ENCODE results near the gene EPB41L4A.
"Not testable (repeated sequence)": the region's sequence is repeated elsewhere in the genome, so short reads cannot be mapped to it uniquely, and the experiment has no call there.

Gene EPB41L4A, protein sequence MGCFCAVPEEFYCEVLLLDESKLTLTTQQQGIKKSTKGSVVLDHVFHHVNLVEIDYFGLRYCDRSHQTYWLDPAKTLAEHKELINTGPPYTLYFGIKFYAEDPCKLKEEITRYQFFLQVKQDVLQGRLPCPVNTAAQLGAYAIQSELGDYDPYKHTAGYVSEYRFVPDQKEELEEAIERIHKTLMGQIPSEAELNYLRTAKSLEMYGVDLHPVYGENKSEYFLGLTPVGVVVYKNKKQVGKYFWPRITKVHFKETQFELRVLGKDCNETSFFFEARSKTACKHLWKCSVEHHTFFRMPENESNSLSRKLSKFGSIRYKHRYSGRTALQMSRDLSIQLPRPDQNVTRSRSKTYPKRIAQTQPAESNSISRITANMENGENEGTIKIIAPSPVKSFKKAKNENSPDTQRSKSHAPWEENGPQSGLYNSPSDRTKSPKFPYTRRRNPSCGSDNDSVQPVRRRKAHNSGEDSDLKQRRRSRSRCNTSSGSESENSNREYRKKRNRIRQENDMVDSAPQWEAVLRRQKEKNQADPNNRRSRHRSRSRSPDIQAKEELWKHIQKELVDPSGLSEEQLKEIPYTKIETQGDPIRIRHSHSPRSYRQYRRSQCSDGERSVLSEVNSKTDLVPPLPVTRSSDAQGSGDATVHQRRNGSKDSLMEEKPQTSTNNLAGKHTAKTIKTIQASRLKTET

DNA sequence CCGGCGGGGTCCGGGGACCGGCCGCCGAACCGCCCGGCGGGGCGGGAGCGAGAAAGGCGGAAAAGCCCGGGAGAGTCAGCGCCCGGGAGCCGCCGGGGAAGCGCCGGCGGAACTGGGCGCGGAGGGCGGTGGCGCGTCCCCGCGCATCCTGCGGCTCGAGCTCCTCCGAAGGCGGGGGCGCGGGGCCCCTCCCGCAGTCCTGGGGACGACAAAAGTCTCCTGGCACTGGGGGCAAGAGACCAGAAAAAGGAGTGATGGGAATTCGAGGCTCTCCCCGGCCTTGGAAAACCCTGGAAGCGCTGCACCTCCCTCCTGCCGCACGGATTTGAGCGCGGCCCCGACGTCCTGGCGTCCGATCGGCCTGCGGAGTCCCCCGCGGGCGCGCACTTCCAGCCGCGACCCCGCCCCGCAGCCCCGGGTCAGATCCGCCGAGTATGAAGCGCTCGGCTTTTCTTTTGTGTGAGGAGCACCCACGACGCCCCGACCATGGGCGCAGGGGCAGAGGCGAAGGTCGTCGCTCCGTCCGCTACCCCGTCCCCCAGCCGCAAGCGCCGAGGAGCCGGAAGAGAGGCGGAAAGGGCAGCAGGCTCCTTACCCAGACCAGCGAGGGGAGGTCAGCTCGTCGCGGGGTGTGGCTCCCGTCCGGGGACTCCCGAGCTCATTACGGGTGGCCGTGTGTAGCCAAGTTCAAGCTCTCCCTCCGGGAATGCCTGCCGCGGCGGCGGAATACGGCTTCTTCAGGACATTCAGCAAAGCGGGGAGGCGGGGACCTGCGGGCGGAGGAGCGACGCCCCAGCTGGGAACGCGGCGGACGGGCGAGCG is at the start of gene EPB41L4A:
EPB41L4A (minus strand) TSS at position 114 of the 822 bp plus-strand sequence. CDS start 238 bp downstream, outside the sequence.
- no peak for DNase-seq

DNA sequence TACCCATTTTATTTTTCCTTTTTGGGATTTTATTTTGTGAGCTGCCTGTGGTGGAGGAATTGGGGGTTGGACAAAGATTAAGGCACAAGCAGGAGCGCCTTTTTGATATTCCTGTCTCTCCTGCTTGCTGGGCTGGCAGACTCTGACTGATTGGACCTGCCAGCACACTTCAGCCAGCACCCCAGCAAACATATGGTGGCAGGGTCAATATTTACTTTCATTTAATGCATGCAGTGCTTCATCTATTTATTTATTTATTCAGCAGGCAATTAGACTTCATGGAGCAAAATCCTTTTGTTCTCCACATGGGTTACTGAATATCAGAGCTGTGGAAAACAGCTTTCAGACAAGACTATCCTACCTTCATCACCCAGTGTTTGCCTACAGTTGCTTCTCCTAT is 48.4 kb upstream of the EPB41L4A start:
- no peak for DNase-seq

DNA sequence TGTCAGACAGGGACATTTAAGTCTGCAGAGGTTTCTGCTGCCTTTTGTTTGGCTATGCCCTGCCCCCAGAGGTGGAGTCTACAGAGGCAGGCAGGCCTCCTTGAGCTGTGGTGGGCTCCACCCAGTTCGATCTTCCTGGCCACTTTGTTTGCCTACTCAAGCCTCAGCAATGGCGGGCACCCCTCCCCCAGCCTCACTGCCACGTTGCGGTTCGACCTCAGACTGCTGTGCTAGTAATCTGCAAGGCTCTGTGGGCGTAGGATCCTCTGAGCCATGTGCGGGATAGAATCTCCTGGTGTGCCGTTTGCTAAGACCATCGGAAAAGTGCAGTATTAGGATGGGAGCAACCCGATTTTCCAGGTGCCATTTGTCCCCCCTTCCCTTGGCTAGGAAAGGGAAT is 47.2 kb upstream of the EPB41L4A start:
- DNase-seq: not testable (repeated sequence)

DNA sequence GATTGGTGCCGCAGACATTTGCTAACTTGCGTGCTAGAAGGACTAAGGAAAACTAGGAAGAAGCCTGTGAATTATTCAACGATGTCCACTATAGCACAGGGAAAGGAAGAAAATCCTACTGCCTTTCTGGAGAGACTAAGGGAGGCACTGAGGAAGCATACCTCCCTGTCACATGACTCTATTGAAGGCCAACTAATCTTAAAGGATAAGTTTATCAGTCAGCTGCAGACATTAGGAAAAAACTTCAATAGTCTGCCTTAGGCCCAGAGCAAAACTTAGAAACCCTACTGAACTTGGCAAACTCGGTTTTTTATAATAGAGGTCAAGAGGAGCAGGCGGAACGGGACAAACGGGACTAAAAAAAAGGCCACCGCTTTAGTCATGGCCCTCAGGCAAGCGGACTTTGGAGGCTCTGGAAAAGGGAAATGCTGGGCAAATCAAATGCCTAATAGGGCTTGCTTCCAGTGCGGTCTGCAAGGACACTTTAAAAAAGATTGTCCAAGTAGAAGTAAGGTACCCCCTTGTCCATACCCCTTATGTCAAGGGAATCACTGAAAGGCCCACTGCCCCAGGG is 28.2 kb upstream of the EPB41L4A start:
- DNase-seq: not testable (repeated sequence)

DNA sequence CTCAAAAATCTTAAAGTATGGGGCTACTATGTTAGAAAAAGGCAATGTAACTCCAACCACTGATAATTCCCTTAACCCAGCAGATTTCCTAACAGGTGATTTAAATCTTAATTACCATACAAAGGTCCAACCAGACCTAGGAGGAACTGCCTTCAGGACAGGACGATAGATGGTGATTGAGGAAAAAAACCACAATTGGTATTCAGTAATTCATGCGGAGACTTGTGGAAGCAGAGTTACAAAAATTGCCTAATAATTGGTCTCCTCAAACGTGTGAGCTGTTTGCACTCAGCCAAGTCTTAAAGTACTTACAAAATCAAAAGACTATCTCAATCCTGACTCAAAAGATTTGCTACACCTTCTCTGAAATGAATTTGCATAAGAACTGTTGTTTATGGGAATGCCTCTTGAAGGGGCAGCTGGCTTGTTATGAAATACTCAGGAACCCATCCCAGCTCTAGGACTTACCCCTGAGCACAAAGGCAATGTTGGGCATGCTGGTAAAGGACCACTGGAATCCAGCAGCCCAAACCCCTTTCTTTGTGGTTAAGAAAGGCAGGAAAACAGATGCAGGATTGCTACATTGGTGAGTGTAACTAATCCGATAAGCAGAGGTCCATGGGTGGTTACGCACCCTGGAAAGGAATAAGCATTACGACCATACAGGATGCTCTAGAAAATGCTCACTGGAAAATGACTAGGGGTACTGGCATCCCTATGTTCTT is 26.7 kb upstream of the EPB41L4A start:
- no peak for DNase-seq

DNA sequence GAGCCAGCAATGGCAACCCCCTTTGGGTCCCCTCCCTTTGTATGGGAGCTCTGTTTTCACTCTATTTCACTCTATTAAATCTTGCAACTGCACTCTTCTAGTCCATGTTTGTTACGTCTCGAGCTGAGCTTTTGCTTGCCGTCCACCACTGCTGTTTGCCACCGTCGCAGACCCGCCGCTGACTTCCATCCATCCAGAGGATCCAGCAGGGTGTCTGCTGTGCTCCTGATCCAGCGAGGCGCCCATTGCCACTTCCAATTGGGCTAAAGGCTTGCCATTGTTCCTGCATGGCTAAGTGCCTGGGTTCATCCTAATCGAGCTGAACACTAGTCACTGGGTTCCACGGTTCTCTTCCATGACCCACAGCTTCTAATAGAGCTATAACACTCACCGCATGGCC is 24.9 kb upstream of the EPB41L4A start:
- not testable (repeated sequence) for DNase-seq

DNA sequence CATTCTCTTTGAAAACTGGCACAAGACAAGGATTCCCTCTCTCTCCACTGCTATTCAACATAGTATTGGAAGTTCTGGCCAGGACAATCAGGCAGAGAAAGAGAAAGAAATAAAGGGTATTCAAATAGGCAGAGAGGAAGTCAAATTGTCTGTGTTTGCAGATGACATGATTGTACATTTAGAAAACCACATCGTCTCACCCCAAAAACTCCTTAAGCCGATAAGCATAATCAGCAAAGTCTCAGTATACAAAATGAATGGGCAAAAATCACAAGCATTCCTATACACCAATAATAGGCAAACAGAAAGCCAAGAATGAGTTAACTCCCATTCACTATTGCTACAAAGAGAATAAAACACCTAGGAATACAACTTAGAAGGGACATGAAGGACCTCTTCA is 21.0 kb upstream of the EPB41L4A start:
- DNase-seq: no peak

DNA sequence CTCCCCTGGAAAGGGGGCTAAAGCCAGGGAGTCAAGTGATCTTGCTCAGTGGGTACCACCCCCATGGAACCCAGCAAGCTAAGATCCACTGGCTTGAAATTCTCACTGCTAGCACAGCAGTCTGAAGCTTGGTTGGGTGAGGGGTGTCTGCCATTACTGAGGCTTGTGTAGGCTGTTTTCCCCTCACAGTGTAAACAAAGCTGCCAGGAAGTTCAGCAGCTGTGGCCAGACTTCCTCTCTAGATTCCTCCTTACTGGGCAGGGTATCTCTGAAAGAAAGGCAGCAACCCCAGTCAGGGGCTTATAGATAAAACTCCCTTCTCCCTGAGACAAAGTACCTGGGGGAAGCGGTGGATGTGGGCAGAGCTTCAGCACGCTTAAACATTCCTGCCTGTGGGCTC is 17.1 kb upstream of the EPB41L4A start:
- DNase-seq: no peak

DNA sequence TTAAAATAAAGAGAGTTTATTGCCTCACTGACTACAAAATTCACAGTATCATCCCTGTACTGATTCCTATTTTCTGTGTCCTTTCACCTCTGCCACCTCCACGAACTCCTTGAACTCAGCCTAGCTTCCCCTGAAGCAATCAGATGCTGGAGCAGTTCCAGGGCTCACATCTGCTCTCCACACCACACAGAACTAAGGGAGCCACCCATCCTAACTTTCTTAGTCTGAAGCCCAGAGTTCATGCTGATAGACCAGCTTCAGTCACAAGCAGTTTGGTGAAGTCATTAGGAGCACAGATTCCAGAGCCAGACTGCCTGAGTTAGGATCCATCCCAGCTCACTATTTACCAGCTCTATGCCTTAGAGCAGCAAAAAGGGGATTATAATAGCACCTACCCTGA is 15.6 kb upstream of the EPB41L4A start:
- no peak for DNase-seq

DNA sequence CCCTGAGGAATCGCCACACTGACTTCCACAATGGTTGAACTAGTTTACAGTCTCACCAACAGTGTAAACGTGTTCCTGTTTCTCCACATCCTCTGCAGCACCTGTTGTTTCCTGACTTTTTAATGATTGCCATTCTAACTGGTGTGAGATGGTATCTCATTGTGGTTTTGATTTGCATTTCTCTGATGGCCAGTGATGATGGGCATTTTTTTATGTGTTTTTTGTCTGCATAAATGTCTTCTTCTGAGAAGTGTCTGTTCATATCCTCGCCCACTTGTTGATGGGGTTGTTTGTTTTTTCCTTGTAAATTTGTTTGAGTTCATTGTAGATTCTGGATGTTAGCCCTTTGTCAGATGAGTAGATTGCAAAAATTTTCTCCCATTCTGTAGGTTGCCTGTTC is 7.1 kb upstream of the EPB41L4A start:
- DNase-seq: not testable (repeated sequence)

DNA sequence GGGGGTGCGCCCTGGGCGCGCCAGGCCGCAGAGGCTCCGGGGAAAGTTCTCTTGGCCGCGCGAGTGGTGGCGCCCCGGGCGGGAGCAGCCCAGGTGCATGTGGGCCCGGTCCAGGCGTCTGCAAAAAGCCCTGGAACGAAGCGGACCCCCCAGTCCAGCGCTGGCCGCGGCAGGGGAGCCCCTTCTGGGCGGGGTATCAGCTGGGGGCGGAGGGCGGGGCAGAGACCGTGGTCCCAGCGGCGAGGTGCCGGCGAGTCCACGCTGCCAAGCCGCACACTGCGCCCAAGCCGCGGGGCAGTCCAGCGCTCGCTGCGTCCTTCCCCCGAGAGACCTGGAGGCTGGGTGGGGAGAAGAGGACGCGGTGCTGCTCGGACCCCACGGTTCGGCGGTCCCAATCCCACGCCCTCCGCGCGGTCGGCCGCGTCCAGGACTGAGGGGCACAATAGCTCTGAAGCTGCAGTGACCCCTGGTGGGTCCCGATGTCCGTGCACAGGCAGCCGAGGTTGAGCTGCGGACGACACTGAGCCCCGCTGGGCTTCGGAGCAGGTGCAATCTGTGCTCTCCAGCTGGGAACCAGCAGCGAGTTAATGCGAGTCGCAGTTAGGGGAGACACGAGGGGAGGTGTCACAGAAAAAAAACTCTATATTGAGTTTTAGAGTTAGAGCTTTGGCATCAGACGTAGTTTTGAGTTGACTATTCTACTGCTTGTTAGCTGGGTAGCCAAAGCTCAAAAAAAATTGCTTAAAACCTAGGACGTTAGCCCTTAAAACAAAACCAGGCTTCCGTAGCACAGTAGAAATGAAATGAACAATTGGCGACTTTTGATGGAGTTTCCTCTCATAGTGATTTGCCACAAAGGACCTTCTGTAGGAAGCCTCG is 1.1 kb upstream of the EPB41L4A start:
- no peak for DNase-seq

DNA sequence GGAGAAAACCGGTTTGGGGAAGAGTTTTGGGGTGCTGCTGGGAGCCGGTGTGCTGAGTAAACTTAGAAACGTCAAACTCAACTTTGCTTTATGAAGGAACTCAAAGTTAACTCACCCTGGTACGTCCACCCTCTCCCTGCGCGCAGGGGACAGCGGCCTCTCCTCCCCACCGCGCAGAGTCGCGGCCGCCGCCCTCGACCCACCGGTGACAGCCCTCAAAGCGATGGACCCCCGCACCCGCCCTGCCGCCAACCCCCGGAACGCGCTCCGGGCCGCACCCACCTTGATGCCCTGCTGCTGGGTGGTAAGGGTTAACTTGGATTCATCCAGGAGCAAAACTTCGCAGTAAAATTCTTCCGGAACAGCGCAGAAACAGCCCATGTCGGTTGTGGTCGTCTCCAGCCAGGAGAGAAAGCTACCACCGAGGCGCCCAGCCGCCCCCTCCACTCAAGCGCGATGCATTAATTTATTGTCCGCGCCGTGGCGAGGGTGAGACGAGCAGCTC is 366 bp downstream of the EPB41L4A start:
- DNase-seq: no peak

DNA sequence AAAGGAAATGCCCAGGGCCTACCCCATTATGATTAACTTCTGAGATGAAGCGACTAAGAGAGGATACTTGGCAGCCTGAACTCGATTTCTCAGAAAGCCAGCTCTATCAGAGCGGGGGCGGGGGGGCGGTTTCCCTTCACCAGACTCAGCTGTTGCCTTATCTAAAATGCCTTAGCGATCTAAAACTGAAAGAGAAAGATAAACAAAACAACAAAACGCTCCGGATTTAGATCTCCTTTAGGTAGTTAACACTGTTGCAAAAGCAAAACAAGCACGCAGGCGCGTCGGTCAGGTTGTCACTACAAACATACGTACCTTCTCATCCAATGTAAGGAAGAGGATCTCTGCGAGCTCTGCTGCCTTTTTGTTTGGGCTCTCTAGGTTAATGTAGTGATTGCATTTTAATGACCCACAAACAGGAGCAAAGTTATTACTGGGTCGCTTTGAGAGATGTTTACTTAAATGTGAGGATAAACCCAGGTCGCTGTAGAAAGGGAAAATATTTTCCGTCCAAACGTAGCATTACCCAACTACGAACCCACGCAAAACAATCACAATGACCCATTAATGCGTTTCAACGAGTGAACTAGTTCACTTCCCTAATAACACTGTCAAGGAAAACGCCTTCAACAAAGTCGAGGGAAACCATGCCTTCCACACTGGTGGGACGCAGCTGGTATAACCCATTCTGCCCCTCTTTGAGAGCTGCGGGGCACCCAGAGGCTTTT is 982 bp downstream of the EPB41L4A start:
- no peak for DNase-seq

DNA sequence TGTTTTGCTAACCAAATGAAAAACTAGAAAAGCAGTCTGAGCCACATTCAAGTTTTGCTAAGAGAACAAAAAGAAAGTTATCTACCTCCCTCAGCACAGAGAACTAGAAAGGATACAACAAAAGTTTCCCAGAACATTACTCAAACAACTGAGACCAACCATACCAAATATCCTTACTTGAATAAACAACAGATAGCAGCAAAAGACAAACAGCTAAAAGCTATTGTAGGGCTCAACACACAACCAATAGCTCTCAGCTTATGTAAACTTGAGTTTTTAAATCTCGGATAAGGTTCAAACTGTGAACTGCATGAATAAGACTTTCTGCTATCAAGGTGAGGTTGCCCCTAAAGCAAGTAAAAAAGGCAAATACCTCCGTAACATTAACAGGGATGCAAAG is 3.5 kb downstream of the EPB41L4A start:
- DNase-seq: no peak

DNA sequence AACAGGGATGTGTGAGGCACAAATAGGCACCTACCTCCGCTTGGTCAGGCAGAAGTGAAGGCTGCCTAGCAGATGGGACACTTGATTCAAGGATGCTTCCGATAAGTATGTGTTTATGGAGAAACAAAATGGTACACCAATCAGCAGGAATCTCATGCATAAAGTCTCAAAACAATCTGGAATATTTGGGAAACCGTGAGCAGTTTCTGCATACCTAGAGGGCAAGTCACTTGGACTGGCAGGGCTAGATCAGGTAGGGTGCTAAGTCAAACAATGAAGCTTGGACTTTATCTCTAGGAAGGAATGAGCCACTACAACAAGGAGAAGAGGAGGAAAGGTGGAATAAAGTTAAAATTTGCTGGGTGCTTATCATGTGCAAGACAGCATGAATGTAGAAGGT is 5.5 kb downstream of the EPB41L4A start:
- DNase-seq: no peak

DNA sequence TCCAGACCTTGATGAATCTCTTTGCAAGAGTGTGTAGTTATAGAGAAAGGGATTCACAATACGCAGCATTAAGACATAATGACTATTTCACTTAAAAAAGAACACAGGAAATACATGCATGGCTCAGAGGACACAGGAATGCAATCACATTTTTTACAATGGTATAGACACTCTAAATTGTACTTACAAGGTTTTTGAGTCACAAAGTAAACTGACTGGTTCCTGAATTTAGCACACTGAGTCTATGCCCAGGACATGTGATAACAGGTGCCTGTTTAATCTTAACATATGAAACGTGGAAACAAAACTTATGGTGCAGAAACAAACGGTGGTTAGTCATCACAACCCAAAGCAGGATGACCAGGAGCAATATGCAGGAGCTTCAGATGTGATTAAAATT is 6.7 kb downstream of the EPB41L4A start:
- DNase-seq: no peak

DNA sequence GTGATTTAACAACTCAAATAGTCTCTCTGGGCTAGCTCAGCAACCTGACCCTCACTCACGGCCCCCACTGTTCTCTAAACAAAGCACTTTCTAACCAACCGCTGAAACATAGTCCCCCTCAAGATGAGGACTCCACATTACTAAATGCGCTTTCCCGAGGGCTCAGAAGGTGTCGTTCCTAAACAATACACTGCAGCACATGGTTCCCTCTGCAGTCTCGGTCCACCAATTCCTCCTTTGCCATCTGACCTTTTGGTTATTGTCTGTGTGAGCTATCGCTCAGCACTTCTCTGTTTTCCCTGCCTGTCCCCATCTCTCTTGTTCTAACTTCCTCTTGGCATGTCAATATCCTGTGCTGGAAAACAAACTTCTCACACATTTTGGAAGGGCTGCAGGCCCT is 7.2 kb downstream of the EPB41L4A start:
- DNase-seq: no peak

DNA sequence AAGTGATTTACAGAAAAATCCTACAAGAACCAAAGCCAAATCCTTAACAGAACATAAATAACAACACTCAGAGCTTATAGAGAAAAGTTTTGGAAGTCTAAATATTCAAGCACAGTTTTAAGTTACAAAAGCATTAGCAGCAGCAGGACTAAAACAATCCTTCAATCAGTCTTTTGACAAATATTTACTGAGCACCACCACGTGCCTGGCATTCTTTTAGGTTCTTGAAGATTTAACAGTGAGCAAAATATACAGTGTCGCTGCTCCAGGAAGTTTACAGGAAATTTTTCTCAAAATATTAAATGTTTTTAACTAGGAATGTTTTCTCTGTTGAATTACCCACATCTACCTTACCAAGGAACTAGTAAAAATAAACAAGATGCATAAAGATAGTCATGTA is 11.4 kb downstream of the EPB41L4A start:
- no peak for DNase-seq

DNA sequence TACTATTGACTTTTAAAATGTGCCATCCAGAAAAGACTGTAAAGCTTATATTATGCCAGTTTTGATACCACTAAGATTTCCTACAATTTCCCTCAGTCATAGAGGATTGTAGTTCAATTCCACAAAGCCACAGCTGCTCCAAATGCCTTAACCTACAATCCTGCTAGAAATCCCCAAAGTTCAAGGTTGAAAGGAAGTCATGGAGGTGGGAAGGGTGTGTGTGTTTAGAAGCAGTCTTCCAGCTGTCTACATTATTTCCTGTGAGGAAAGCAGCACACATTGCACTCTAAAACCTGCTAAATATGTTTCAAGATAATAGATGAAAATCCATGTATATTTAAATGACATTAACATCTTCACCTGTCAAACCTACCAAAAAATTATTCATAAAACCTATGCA is 11.8 kb downstream of the EPB41L4A start:
- no peak for DNase-seq

DNA sequence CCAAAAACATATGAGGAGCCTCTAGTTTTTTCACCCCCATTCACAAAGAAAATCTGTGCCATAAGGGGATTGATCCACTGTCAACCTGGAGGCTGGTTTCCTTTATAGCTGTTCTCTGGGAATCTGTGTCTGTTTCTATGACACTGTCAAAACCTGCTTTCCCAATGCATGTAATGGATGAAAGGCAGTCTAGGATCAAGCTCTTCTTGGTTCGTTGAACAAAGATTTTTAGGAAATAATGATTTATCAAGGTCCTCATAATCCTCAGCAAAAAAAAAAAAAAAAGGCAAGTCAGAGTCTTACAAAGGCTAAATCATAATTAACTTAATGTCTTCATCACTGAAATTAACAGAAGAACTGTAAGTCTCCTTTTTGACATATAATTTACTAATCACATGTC is 16.0 kb downstream of the EPB41L4A start:
- DNase-seq: no peak

DNA sequence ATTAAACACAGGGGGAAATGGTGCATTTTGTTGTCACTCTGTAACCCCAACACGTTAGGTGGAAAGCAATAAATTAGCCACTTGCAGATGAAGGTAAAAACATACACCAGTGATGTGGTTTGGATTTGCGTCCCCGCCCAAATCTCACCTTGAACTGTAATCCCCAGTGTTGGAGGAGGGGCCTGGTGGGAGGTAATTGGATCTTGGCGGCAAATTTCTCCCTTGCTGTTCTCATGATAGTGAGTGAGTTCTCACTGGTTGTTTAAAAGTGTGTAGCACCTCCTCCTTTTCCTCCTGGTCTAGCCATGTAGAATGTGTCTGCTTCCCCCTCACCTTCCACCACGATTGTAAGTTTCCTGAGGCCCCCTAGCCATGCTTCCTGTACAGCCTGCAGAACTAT is 17.2 kb downstream of the EPB41L4A start:
- no peak for DNase-seq
